Bronchial epithelial cell (primary cell): ENCODE measurements around the gene PTPRD. TPM values are rescaled to one million over a fixed set of nuclear protein-coding genes. Genes with fewer than 3 reads are reported as not detected.
A peak's percentile ranks its signal among the peaks of the same experiment; 100 is the strongest.

Experiments
- DNase-seq: peaks from one replicate; pipeline ENCODE4 v3.0.0-alpha.2; 2010; ENCODE audit warnings: low read depth
- FAIRE-seq: peaks from 2 replicates; lab custom pipeline; 2011; peaks lifted over from hg19 to GRCh38; lab: Jason Lieb, UNC
- H3K27me3 ChIP-seq: 2 replicates; pipeline ENCODE4 v1.5.1; 2011; ENCODE audit warnings: low read length; ENCODE audit not compliant: control insufficient read depth, insufficient read depth
- H3K36me3 ChIP-seq: 2 replicates; pipeline ENCODE4 v1.5.1; 2011; ENCODE audit warnings: low read length; ENCODE audit not compliant: control insufficient read depth, insufficient read depth
- H3K4me3 ChIP-seq: 2 replicates; pipeline ENCODE4 v1.5.1; 2011; ENCODE audit warnings: mild to moderate bottlenecking, low read depth, low read length, control low read depth
- total RNA-seq: library from RNA; depleted of rRNA; stranded (reverse); fragments of >200 nt; gene quantifications from 2 replicates; pipeline ENCODE4 v1.2.1, GENCODE V29; 2014
- TF ChIP-seq, protein P1 (sequence below): IDR thresholded peaks from 2 replicates; pipeline ENCODE4 v1.5.1; 2011; ENCODE audit warnings: mild to moderate bottlenecking, moderate library complexity, low read length, control low read depth, inconsistent platforms; ENCODE audit not compliant: insufficient read depth, severe bottlenecking

Gene PTPRD
- total RNA-seq, 1 donor from 2014 or later: 2.9 TPM

GRCh38 chr9:10242255-10242654 lies 370.5 kb downstream of the PTPRD start:
- peak; percentile 44 for DNase-seq
- FAIRE-seq: no peak
- TF ChIP-seq, protein P1, sequence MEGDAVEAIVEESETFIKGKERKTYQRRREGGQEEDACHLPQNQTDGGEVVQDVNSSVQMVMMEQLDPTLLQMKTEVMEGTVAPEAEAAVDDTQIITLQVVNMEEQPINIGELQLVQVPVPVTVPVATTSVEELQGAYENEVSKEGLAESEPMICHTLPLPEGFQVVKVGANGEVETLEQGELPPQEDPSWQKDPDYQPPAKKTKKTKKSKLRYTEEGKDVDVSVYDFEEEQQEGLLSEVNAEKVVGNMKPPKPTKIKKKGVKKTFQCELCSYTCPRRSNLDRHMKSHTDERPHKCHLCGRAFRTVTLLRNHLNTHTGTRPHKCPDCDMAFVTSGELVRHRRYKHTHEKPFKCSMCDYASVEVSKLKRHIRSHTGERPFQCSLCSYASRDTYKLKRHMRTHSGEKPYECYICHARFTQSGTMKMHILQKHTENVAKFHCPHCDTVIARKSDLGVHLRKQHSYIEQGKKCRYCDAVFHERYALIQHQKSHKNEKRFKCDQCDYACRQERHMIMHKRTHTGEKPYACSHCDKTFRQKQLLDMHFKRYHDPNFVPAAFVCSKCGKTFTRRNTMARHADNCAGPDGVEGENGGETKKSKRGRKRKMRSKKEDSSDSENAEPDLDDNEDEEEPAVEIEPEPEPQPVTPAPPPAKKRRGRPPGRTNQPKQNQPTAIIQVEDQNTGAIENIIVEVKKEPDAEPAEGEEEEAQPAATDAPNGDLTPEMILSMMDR: no peak
- H3K4me3 ChIP-seq: no peak overlapping the region
- no peaks in the 10 kb centered on the region for H3K36me3 ChIP-seq
- no peaks in the 10 kb centered on the region for H3K27me3 ChIP-seq

DNA sequence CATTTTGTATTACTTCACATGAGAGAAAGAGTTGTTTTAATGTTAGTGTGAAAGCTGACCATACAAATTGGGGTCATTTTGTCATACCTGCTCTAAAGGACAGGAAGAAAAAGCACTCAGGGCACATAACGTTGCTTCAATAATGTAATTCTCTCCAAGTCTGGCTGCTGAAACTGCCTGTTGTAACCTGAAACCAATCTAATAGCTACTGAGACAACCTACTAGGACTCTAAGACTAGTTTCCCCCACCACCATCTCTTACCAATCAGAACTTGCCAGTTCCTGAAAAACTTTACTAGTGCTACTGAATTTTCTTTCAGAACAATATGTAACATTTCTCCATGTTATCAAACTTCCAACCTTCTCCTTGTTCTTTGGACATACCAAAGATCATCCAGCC lies 374.7 kb downstream of the PTPRD start:
- FAIRE-seq (no peak), DNase-seq (no peak)
- Histone ChIP-seq H3K36me3 (no peaks in the 10 kb centered on the region), H3K4me3 (no peak overlapping the region), H3K27me3 (no peaks in the 10 kb centered on the region)
- TF ChIP-seq, protein P1: no peak

GRCh38 chr9:10237584-10237983 lies 375.2 kb downstream of the PTPRD start:
- no peak for FAIRE-seq
- TF ChIP-seq, protein P1: no peak

DNA sequence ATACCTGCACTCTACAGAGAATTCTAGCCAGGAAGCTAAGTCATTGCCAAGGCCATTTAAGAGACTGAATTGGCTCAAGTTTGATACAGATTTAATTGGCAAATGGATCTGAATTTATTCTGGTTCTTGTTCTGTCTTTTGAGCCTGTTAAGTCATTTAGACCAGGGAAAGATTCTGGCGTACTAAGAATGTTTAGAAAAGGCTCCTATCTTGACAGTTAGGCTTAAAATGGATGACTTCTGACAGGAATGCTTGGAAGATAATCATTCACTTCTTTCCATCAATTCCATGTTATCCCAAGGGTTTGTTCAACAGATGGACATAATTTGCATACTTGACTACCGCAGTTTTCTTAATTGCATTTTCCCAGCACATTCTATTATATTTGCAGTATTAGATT lies 376.6 kb downstream of the PTPRD start:
- no peak overlapping the region for H3K4me3 ChIP-seq
- H3K36me3 ChIP-seq: no peaks in the 10 kb centered on the region
- TF ChIP-seq, protein P1: no peak
- no peak for FAIRE-seq
- no peaks in the 10 kb centered on the region for H3K27me3 ChIP-seq
- DNase-seq: no peak

More at GRCh38 chr9:10237584-10237983, 375.2 kb downstream of the PTPRD start:
- DNase-seq: no peak
- no peak overlapping the region for H3K4me3 ChIP-seq
- H3K36me3 ChIP-seq: no peaks in the 10 kb centered on the region
- no peaks in the 10 kb centered on the region for H3K27me3 ChIP-seq

DNA sequence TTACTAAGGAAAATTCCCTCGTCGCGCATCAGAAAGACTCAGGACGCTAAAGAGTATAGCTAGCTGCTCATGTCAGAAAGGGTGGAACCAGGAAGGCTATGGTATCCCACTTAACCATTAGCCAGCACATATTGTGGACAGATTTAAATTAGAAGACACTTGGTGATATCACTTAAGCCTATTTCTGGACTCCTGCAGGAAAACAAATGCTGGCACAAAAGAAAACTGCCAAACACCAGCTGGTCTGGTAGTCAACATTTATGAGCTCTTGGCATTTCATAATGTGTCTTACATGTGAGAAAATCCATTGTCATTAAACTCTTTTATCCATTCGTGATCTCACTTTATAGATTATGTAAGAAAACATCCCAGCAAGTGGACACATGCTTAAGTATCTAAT lies 377.4 kb downstream of the PTPRD start:
- H3K27me3 ChIP-seq: no peaks in the 10 kb centered on the region
- TF ChIP-seq, protein P1: no peak
- DNase-seq (no peak), FAIRE-seq (no peak)
- no peaks in the 10 kb centered on the region for H3K36me3 ChIP-seq
- no peak overlapping the region for H3K4me3 ChIP-seq

DNA sequence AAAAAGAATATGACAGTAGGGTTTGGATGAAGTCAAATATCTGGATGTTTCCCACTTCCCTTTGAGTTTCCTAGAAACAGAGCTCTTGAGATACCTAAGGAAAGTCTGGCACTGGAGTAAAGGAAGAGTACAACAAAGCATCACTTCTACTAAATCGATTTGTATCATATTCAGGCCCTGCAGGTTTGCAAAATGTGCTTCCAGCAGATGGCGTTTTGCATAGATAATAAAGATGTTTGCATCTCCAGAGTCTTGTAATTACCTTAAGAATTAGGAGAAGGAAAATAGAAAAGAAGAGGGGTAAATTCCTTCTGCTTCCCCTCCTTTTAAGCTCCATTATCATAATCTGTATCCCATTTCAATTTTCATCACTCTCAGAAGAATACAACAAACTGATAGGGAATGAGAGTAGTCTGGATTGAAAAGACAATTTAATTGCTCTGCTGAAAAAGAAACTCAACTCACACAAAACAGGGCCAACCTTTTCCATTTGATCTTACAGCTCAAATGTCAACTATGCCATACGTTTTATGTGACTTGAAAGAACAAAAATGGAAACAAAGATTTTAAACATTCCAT lies 380.4 kb downstream of the PTPRD start:
- no peak overlapping the region for H3K4me3 ChIP-seq
- TF ChIP-seq, protein P1: peak; percentile 36
- no peaks in the 10 kb centered on the region for H3K36me3 ChIP-seq
- DNase-seq: peak; percentile 20
- H3K27me3 ChIP-seq: no peaks in the 10 kb centered on the region
- FAIRE-seq: no peak
